GM18868 (cell line): ENCODE results near the gene DPAGT1.
"Not testable (repeated sequence)": the region's sequence is repeated elsewhere in the genome, so short reads cannot be mapped to it uniquely, and the experiment has no call there.

ENCODE experiments used
- ATAC-seq: cut with Tn5 transposase; IDR thresholded peaks from one replicate; pipeline ENCODE4 v1.9.1; 2021; ENCODE audit warnings: mild to moderate bottlenecking, moderate library complexity; ENCODE audit not compliant: unreplicated experiment

Gene DPAGT1

GRCh38 chr11:119116235-119116594 is 14.6 kb upstream of the DPAGT1 start:
- no peak for ATAC-seq

GRCh38 chr11:119115484-119116234 is 14.0 kb upstream of the DPAGT1 start:
- no peak for ATAC-seq

GRCh38 chr11:119114351-119114750 is 12.7 kb upstream of the DPAGT1 start:
- ATAC-seq: no peak

GRCh38 chr11:119113716-119114115 is 12.1 kb upstream of the DPAGT1 start:
- no peak for ATAC-seq

GRCh38 chr11:119112314-119113020 is 10.8 kb upstream of the DPAGT1 start:
- no peak for ATAC-seq

DNA sequence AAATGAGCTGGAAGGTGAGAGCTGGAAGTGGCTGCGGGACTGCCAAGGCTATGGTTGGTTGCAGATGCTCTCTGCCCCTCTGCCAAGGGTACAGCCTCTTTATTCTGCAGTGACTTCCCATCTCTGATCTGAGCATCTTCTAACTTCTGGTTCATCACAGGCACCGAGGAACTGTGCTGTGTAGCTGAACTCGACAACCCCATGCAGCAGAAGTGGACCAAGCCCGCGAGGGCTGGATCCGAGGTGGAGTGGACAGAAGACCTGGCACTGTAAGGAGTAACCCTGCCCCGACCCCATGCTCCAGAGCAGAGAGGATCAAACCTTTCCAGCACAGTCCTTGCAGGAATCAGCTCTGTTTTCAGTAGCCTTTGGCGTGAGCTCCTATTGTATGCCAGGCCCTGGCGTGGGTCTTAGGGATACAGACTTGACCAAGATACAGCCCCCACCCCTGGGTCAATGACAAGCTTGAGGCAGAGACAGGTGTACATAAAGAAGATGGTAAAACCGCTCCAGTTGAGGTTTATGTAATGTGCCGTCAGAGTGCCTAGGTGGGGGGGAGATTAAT is 9.8 kb upstream of the DPAGT1 start:
- no peak for ATAC-seq

- no peak for ATAC-seq
Observed at GRCh38 chr11:119110439-119110838, 8.8 kb upstream of the DPAGT1 start.

DNA sequence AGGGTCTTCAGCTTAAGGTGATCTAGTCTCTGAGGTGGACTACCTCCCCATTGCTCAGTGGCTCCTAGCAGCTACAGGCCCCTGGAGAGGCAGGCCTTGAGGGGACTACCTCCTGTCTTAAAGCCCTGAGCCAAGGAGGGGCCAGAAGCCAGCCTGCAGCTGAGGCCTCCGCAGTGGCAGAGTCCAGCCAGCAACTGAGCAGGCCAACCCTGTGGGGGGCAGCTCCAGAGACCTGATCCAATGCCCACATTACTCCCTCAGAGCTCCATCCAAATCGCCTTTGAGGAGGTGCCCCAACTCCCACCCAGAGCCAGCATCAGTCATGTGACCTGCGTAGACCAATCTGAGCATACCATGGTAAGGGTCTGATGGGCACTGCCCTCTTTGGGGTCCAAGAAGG is 8.2 kb upstream of the DPAGT1 start:
- no peak for ATAC-seq

DNA sequence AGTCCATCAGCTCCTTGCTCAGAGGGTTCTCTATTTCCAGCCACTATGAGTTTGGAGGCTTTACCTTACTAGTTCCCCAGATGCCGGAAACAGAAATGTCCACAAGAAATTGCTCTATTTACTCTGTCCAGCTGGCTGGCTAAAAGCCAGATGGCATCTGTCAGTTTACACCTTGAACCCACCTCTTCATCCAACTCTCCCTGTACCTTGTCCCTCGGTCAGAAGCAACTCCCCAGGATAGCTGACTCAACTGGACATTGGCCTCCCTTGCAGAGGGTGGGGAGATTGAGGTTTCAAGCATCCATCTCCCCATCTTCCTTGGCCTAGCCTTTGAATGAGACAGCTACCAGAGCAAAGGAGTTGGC is 7.2 kb upstream of the DPAGT1 start:
- ATAC-seq: no peak

GRCh38 chr11:119108146-119108856 is 6.6 kb upstream of the DPAGT1 start:
- ATAC-seq: no peak

GRCh38 chr11:119107538-119108145 is 6.0 kb upstream of the DPAGT1 start:
- ATAC-seq: peak; percentile 14

- peak; percentile 80 for ATAC-seq
Observed at GRCh38 chr11:119106564-119107537, 5.2 kb upstream of the DPAGT1 start, which contains the start of gene C2CD2L. Gene C2CD2L, plus strand, starts transcription at chr11:119107344. Its CDS starts 398 bp downstream, at chr11:119107742.

DNA sequence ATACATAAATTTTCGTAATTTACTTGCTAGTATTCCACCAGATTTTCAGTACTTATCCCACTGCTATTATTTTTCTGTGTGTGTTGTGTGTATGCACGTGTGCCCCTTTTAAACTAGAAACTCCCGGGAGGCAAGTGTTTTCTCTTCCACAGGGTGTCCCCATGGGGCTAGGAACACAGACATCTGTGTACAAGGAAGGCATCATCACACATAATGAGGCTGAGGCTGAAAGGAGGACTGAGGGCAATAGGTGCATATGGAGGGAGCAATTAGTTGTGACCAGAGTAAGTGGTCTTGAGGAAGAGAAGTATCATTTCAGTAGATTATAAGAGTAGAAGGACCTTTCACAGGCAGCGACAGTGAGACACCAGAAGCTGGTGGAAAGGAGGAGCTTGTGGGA is 2.1 kb upstream of the DPAGT1 start:
- no peak for ATAC-seq

GRCh38 chr11:119103161-119103664 is 1.6 kb upstream of the DPAGT1 start:
- not testable (repeated sequence) for ATAC-seq

DNA sequence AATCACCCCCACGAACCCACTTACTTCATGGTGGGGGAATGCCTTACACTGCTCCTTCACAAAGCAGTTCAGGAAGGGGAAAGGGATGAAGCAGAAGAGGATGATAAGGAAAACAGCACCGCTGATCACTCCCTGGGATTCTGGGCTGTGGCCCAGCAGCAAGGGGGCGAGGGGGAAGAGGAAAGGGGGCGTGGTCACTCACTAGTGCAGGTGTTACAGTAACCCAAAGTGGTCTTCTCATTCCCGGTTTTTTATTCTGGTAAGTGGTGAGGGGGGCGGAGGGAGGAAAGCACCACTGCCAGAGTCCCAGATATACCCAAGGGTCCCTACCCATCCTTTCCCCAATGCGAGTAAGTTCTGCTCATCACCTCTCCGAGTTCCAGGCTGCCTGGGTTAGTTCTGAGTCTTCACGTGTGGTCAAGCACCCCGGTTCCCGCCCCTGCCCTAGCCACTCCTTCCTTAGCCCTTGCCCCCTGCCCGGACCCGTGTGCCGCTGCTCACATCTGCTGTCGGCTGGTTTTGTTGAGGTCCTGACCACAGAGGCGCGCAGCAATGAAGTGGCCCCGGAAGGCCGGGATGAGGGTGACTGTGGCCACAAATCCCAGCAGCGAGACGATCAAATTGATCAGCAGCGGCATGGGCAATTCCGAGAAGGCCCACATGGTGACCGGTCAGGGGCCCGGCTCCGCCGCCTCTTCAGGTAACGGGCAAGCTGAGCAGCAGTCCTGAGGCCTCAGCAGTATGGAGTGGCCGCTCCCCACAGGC is 477 bp downstream of the DPAGT1 start:
- peak; percentile 12 for ATAC-seq

DNA sequence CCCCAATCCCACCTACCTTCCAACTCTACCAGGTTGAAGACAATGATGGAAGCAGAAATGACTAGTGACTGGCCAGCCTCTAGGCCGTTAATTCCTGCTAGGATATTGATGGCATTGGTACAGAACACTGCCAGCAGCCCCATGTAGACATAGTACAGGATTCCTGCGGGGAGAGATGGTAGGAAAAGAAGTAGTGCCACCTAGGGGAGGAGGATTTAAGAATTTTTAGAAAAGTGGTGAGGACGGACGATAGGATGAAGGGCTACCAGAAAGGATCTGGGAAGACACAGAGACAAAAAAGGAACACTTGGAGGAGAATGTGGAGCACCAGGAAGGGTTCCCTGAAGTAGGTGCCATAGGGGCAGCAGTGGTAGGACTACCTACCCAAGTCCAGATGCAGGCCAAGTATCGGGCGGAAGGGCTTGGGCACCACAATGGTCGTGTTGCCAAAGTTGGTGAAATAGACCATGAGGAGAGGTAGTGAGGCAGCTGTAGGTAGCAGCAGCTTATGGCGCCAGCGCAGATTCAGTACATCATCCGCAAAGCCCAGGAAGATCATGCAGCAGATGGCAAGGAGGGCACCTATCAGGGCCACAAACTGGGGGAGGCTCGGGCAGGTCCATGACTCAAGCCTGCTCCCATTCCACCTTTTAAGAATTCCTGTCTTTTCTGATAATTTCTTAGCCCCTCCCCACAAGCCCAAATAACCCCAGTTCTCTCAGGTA is 1.2 kb downstream of the DPAGT1 start:
- no peak for ATAC-seq

- no peak for ATAC-seq
Observed at GRCh38 chr11:119099711-119100110, 1.9 kb downstream of the DPAGT1 start.
